Stimulated activated CD8-positive, alpha-beta memory T cell treated with anti-CD3 and anti-CD28 coated beads, Interleukin-15, amount 100 ng/mL, for 24 hours (primary cell): ENCODE results near the gene CCDC57.

Source experiments
- DNase-seq: peaks from one replicate; pipeline ENCODE4 v3.0.0-alpha.2; 2020; ENCODE audit warnings: low read depth

CCDC57 gene

DNA sequence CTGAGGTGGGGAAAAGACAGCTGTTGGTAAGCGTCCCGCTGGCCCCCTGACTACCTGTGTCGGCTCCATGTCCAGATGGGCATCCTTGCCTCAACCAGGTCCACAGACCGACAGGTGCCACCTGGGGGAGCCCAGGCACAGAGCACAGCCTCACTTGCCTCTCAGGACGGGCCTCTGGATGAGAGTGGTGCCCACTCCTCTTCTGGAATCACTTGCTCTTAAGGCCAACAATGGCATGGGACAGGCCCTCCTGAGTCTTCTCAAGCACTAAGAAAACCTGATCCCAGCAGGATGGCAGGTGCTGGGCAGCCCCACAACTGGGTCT, 33.4 kb upstream of the CCDC57 start:
- no peak for DNase-seq

GRCh38 chr17:82245134-82246039, 32.7 kb upstream of the CCDC57 start:
- DNase-seq, result no peak

- DNase-seq, result no peak
Measured at GRCh38 chr17:82244413-82245133, 31.9 kb upstream of the CCDC57 start.

- no peak for DNase-seq
Measured at GRCh38 chr17:82243648-82244412, 31.2 kb upstream of the CCDC57 start.

DNA sequence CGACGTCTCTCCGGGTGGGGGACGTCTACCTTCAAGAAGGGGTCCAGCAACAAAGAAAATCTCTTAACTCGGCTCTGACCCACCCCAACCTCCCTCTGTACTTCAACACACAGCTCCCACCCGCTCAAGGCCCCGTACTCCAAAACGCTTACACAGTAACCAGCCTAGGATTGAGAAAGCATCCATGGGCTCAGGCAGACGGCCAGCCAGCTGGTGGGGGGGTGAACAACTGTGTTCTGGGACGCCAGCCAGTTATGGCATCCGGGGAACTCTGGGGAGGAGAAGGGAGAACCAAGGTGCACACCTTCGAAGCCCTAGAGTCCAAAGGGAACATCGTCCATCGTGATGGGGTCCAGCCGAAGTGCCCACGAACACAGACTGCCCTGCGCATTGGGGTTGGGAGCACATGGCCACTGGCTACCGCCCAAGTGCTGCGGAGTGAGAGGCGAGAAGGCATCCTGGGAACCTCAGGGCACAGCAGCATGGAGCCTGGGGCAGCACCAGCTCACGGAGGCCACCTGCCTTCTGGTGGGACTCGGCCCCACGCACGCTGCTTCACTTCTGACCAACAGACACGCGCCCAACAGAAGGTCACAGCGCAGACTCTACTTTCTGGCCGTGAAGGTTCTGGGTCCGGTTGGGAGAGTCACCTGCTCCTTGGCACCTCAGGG, 30.5 kb upstream of the CCDC57 start:
- DNase-seq, result no peak

- no peak for DNase-seq
Measured at GRCh38 chr17:82242698-82242976, 30.0 kb upstream of the CCDC57 start.

- no peak for DNase-seq
Measured at GRCh38 chr17:82241926-82242697, 29.5 kb upstream of the CCDC57 start.

DNA sequence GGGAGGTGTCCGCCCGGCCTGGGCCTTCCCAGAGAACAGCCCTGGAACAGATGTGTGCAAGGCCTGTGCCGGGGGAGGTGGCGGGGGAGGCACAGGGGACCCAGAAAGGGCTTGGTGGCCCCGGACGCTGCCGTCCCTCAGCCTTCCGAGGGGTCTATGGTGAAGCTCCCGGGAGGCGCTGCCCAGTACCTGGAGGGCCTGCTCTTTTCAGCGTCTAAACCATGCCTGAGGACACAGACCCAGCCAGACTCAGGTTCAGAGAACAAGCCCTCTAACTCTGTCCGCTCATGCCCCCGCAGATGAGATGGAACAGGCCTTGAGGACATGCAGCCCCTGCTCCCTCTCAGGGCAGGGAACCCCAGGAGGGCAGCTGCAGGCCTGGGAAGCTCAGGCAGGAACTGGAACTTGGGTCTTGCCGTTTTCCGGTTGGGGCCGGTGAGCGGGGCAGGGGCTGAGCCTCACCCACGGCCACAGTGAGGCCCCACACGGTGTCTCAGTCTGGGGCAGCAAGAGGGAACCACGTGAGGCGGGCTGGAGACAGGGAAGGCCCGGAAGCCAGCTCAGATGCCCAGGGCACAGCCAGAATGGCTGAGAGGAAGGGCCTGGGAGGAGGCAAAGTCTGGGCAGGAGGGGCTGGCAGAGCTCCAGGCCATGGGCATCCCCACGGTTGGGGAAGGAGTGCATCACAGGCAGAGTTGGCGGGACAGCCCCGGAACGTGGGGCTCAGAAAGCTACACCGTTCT, 28.7 kb upstream of the CCDC57 start:
- DNase-seq, result no peak

GRCh38 chr17:82240506-82241182, 28.0 kb upstream of the CCDC57 start:
- DNase-seq, result no peak

DNA sequence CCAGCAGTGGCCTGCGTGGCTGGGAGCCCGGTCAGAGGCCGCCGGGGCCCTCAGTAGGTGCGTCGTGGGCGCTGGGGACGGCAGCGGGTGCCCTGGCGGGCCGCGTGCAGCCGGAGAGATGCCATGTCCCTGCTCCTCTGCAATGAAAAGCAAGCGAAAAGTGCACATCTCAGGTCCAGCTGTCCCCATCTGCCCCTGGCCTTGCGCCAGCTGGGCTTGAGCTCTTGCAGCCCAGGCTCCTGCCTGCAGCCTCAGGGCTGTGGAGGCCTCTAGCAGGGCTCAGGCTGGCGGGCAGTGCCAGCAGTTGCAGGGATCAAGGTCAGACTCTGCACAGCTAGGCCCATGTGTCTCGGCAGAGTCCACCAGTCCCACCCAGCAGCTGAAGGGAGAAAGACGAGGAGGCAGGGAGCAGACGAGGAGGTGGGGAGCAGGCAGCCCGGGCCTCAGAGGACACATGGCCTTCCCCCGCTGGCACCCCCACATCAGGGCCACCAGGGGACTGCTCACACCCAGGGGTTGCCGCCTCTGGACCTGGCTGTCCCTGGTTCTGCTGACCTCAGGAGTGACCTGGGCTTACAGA, 27.4 kb upstream of the CCDC57 start:
- DNase-seq, result no peak

DNA sequence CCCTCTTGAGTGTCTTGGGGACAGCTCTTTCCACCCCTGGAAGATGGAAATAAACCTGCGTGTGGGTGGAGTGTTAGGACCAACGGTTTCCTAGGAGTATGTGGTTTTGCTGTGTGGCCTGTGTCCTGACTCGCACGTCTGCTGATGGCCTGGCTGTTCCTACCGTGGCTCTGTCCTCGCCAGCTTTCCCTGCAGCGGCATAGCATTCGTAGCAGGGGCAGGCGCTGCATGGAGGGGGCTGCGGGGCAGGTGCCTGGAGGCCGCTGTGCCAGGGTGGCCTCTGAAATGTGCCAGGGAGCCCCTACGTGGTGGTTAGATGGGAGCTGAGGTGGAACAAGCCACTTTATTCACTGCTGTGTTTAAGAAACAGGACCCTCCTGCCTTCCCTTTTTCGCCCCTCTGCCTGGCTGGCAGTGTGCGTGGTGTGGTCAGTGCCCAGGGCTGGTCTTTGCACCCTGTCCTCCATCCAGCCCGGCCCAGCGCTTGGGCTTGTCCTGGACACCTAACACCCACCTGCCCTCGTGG, 26.8 kb upstream of the CCDC57 start:
- DNase-seq, result no peak

GRCh38 chr17:82238472-82239201, 26.0 kb upstream of the CCDC57 start:
- no peak for DNase-seq

DNA sequence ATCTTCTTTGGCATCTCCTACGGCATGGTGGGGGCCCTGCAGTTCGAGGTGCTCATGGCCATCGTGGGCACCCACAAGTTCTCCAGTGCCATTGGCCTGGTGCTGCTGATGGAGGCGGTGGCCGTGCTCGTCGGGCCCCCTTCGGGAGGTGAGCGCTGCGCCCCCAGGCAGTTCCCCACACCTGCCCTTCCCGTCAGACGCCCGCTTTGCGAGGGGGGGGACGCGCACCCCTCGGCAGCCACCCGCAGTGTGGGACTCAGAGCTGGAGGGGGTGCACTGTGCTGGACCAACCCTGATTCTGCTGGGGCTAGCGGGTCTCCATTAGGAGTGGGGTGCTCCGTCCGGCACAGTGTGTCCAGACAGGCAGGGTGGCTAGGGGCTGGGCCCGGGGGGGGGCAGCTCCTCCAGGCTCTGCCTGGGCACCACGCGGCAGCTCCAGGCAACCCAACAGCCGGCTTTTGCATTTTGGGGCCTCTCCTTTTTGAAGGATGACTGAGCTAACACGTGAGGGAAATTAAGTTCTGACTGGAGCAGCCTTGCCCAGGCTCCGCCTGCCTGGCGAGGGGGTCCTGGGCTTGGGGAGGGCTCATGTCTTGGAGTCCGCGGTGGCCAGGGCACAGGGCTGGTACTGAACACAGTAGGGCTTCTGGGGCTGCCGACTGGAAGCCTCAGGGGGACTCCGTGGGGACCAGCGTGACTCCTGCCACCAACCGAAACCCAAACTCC, 25.3 kb upstream of the CCDC57 start:
- DNase-seq, result no peak

DNA sequence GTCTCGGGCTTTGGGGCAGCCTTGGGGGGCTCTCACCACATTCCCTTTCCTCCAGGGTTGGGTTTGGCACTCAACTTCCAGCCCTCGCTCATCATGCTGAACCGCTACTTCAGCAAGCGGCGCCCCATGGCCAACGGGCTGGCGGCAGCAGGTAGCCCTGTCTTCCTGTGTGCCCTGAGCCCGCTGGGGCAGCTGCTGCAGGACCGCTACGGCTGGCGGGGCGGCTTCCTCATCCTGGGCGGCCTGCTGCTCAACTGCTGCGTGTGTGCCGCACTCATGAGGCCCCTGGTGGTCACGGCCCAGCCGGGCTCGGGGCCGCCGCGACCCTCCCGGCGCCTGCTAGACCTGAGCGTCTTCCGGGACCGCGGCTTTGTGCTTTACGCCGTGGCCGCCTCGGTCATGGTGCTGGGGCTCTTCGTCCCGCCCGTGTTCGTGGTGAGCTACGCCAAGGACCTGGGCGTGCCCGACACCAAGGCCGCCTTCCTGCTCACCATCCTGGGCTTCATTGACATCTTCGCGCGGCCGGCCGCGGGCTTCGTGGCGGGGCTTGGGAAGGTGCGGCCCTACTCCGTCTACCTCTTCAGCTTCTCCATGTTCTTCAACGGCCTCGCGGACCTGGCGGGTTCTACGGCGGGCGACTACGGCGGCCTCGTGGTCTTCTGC, 24.6 kb upstream of the CCDC57 start:
- DNase-seq, result no peak

GRCh38 chr17:82236142-82236971, 23.7 kb upstream of the CCDC57 start:
- DNase-seq, result no peak

- DNase-seq, result no peak
Measured at GRCh38 chr17:82235775-82236141, 23.1 kb upstream of the CCDC57 start.
